GM12892 (cell line): ENCODE measurements around the gene EXT2.

Experiments used
- POLR2A ChIP-seq: IDR thresholded peaks from 2 replicates; pipeline ENCODE4 v1.6.1; 2011; ENCODE audit warnings: low read depth, low read length, control low read depth
- POLR2AphosphoS5 ChIP-seq: IDR thresholded peaks from 2 replicates; pipeline ENCODE4 v1.6.1; 2011; ENCODE audit warnings: low read depth, low read length, control low read depth
- TAF1 ChIP-seq: IDR thresholded peaks from 2 replicates; pipeline ENCODE4 v1.6.1; 2011; ENCODE audit warnings: low read depth, mild to moderate bottlenecking, control low read depth, low read length, borderline replicate concordance

GRCh38 chr11:44128729-44129128 lies 33.3 kb downstream of the EXT2 start:
- TF ChIP-seq POLR2A (no peak), POLR2AphosphoS5 (no peak), TAF1 (no peak)
